Melanocyte of skin (primary cell): ENCODE data around the gene ZFP36L2. TPM values are rescaled to one million over a fixed set of nuclear protein-coding genes. Genes with fewer than 3 reads are reported as not detected.

ENCODE experiments used
- total RNA-seq, 2 donors: library from RNA; depleted of rRNA; stranded (reverse); fragments of >200 nt; gene quantifications; 2 replicates each; pipeline ENCODE4 v1.2.3, GENCODE V29; 2012

The ZFP36L2 gene, protein sequence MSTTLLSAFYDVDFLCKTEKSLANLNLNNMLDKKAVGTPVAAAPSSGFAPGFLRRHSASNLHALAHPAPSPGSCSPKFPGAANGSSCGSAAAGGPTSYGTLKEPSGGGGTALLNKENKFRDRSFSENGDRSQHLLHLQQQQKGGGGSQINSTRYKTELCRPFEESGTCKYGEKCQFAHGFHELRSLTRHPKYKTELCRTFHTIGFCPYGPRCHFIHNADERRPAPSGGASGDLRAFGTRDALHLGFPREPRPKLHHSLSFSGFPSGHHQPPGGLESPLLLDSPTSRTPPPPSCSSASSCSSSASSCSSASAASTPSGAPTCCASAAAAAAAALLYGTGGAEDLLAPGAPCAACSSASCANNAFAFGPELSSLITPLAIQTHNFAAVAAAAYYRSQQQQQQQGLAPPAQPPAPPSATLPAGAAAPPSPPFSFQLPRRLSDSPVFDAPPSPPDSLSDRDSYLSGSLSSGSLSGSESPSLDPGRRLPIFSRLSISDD
- 1 to 10 TPM; 6.9 to 8.3 TPM for total RNA-seq

DNA sequence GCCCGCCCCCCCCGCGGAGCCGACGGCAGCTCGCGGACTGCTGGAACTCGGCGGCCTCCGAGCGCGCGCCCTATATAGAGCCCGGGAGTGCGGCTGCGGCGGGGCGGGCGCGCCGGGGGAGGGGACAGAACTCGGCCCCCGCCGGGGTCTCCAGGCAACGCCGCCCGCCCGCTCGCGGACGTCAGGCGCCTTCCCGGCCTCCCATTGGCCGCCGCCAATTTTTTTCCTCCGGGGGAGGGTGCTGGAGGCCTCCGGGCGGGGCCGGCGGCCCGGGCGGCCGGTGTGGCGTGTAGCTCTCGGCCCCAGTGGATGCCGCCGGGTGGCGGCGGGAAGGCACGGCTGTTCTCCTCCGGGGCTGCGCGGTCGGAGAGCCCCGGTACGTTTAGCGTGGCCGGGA is at the start of gene ZFP36L2:
ZFP36L2 (minus strand) TSS at position 49 of the 397 bp plus-strand sequence. CDS start 291 bp downstream, outside the sequence.

